Measurements from ENCODE around the gene ZFPM1.
"Not testable (repeated sequence)": the region's sequence is repeated elsewhere in the genome, so short reads cannot be mapped to it uniquely, and the experiment has no call there.

Gene ZFPM1

DNA sequence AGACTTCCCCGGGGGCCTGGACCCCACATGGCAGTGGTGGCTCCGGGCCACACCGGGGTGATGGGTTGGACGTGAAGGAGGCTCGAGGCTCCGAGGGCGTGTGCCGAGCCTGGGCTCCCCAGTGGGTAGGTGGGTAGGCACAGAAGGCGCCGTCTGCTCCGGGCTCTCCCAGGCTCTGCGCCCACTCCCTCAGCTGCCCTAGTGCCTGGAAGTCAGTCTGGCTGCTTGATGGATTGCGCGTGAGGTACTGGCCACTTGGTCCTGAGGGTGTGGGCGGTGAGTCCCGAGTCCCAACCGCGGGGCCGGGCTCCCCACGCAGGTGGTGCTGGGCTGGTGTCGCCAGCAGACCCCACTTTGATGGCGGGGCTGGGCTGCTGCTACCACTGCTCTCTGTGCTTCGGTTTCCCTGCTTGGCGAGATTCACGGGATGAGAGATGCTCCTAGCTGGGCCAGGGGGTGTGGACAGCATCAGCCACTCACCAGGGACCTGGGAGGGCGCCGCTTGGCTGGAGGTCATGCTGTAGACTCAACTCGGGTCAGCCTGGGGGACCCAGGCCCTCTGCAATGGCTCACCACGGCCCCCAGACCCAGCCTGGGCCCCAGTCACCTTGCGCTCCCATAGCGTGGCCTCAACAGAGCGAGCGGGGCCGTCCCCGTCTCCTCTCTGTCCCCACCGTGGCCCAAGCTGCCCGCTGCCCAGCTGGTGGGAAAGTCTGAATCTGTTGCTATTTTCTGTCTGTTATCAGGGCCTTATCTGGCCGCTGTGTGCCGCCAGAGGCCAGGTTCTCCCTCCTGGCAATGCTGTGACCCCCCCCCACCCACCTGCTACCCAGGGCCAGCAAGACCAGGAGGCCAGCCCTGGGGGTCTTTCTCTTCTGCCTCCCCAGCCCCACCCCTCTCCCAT, 26.1 kb downstream of the ZFPM1 start:
- no peak for DNase-seq (ENCODE audit: low read depth in 2 of 2)

DNA sequence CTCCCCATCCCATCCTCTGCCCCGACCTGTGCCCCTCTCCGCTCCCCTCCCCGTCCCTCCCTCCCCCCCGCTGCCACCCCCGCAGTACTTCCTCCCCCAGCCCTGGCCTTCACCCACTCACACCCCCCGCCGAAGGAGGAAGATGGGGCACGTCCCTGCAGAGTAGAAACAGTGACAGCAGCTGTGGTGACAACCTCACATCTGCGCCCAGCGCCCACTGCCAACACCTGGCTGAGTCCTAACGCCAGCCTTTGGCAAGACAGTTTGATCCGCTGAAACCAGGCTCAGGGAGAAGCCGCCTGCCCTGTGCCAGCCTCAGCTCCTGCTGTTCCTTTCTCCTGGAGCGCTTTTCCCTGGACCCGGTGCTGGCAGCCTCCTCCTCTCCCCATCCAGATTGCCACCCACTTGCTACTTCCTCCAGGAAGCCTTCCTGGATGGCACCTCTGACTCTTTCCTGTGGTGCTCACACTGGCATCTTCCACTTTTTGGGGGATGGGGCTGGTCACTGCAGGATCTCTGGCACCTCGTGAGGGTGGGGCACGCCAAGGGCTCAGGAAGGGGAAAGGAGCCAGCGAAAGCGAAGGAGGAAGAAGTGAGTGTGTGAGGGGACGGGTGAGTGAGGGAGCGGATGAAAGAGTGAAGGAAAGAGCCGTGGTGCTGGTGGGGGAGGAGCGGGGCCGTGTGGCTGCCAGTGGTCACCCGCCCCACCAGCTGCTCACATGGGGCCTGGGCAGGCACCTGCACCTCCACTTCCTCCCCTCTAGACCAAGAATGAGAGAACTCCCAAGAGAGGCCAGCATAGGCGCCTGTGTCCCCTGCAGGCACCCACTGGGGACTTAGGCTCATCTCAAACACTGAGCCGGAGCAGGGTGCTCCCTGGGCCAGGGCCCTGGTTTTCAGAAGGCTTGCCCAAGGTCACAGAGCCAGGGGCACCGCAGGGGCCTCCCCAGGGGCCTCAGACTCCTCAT, 27.0 kb downstream of the ZFPM1 start:
- no peak for DNase-seq (ENCODE audit: low read depth in 2 of 2)

DNA sequence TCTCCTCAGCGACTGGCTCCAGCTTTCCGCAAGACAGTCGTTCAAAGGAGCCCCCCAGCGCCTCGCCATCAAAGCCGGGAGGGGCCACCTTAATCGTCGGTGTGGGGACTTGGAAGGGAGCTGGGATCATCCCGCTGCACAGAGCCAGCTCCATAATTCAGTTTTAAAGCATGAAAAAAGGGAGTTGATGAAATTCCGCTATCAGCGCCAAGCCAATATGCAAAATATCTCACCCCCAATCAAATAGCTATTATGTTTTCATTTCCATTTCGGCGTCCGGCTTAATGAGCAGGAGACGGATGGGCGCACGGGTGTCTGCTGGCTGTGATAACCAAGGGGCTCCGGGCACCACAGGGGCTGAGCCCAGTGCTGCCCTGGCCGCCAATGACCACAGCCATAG, 27.7 kb downstream of the ZFPM1 start:
- DNase-seq (ENCODE audit: low read depth in 2 of 2): no peak

DNA sequence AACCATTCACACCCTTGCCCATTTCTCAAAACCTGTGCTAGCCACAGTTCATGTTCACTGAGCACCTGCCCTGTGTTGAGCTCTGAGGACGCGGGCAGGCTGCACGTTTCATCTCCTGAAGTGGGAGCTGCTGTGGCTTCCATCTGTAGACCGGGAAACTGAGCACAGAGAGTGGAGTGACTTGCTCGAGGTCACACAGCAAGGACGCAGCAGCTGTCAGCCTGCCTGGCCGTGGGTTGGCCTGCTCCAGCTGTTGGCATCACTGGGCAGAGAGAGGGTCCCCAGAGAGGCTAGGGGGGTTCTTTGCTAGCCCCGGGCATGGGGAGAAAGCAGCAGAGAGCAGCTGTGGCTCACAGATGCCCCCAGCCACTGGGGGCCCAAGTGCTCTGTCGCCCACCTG, 28.8 kb downstream of the ZFPM1 start:
- DNase-seq (ENCODE audit: low read depth in 2 of 2): no peak

DNA sequence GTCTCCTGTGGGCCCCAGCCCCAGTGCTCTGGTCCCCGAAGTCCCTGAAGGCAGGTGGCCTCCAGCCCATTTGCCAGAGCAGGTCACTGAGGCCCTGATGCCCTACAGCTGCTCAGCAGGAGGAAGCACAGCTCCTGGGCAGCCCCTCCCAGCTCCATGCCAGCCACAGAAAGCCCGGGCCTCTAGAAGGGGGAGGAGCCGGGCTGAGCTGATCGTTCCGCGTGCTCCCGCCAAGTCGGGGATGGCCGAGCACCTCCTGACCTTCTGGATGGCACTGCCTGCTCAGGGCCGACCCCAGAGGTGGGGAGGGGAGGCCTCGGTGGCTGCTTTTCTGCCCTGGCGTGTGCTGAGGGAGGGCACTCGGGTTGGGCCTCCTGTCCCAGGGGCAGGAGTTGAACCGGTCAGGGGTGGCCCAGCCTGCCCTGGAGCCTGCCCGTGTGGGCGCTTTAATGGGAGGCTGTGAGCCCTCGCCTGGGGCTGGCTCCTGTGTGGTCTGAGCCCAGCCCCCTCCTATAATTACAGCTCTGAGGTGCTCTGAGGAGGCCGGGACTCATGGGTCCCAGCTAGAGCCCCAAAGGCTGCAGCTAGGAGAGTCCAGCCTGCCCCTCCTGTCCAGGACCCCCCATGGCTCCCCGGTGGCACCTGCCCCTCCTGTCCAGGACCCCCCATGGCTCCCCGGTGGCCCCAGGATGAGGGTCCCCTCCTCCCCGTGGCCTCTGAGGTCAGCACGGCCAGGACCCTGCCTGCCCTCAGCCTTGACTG, 29.7 kb downstream of the ZFPM1 start:
- no peak for DNase-seq (ENCODE audit: low read depth in 2 of 2)

DNA sequence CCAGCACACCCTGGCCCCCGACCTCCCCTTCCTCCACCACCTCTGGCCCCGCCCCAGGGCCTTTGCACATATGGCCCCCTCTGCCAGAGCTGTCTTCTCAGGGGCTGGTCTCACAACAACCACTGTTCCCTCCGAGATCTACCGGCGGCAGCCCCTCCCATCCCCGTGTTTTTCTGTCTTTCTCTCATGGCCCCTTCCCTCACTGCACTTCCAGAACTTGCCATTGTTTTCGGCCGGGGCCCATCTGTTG, 30.2 kb downstream of the ZFPM1 start:
- DNase-seq (ENCODE audit: low read depth in 2 of 2): no peak

DNA sequence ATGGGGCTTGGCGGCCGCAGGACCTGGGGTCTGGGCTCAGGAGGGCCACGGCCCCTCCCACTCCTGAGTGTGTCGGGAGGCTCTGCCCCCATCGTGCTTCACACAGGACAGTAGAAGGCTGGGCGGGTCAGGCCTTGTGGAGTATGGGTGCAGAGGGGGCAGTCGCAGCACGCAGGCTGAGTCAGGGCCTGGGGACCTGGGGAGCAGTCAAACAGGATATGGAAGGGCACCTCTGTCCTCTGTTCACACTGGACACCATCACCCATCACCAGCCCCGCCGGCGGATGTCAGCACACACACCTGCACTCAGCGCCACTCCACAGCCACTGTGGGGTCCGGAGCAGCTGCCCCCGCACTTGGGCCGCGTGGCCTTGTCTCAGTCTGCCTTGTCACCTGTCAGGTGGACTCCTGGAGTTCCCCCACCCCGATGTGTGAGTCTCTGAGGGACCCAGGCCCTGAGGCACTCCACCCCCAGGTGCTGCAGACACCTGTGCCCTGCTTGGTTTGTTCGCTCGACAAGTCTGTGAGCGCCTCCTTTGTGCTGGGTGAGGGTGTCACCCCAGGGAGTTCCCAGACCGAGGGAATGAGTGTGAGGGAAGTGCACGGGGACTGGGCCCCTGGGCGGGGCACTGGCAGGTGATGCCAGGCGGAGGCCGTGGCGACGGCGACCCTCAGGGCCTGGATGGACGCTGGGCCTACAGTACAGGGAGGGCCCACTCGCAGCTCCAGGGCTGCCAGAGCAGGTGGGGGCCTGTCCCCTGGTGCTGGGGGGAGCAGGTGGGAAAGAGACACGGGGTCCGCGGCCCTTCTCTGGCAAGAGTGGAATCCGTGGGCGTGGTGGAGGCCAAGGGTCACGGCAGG, 31.7 kb downstream of the ZFPM1 start:
- no peak for DNase-seq (ENCODE audit: low read depth in 2 of 2)

DNA sequence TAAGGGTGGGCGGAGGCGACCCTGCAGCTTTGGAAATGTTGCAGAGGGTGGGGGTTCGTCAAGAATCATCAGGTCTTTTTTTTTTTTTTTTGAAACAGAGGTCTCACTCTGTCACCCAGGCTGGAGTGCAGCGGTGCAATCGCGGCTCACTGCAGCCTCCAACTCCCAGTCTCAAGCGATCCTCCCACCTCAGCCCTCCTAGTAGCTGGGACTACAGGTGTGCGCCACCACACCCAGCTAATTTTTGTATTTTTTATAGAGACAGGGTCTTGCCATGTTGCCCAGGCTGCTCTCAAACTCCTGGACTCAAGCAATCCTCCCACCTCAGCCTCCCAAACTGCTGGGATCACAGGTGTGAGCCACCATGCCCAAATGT, 32.3 kb downstream of the ZFPM1 start:
- not testable (repeated sequence) for DNase-seq (ENCODE audit: low read depth in 2 of 2)

DNA sequence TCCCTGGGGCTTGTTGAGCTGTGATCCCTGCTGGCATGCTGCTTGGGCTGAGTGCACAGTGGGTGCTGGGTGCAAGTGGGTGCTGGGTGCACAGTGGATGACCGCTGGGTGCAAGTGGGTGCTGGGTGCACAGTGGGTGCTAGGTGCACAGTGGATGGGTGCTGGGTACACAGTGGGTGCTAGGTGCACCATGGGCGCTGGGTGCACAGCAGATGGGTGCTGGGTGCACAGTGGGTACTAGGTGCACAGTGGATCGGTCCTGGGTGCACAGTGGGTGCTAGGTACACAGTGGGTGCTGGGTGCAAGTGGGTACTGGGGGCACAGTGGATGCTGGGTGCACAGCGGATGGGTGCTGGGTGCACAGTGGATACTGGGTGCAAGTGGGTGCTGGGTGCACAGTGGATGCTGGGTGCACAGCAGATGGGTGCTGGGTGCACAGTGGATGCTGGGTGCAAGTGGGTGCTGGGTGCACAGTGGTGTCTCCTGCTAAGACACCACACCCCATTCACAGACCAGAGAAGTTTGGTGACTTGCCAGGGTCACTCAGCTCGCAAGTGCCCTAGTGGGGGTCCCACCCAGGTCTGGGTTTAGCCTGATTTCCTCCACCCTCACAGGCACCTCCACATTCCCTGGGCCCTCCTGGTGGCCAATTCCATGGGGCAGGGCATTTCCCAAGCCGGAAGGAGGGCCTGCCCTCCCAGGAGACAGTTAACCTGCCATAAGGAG, 33.5 kb downstream of the ZFPM1 start:
- no peak for DNase-seq (ENCODE audit: low read depth in 2 of 2)

DNA sequence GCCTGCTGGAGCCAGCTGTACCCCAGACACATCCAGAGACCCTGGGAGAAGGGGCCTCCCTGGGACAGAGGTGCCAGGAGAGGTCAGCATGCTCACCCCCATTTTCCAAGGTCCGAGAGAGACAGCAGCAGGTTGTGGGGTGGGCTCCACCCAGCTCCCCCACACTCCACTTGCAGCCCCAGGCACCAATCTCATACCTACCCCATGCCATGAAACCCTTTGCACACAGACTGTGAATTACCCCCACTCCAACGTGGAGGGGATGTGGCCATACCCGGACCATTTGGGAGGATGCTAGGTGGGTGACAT, 34.0 kb downstream of the ZFPM1 start:
- DNase-seq (ENCODE audit: low read depth in 2 of 2): no peak

DNA sequence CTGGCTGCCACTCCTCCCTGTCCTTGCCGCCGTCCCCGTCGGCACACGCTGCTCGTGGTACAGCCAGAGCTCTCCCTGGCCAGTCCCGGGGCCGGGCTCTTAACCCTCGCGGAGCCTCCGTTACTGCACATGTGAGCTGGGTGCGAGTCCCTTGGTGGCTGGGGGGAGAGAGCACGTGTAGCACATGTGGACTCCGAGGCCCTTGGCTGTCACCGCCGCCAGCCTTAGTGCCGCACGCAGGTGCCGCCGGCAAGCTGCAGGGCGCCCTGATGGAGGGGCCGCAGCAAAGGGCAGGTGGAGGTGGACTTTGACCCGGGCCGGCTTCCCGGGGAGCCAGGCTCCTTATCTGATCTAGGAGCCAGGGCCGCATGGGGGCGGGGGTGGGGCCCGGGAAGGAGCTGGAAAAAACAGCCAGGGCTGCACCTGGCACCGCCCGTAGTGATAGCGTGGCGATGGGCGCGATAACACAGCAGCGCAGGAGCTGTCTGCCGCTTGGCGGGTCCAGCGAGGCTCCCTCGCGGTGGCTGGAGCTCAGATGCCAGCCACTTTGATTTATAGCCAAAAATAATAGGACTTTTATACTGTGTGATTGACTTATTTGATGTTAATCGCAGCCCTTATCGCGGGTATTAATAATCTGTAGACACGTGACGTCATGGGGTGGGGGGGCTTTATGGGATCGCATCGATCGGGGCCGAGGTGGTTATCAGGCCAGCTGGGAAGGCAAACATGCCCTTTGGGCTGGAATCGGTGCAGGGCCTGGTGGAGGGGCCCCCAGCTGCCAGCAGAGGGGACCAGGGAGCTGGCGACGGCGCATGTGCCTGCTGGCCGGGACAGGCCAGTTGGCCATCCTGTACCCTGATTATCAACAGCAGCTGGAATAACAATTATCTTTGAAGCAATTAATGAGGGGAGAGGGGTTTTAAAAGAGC, 35.1 kb downstream of the ZFPM1 start:
- no peak for DNase-seq (ENCODE audit: low read depth in 2 of 2)

DNA sequence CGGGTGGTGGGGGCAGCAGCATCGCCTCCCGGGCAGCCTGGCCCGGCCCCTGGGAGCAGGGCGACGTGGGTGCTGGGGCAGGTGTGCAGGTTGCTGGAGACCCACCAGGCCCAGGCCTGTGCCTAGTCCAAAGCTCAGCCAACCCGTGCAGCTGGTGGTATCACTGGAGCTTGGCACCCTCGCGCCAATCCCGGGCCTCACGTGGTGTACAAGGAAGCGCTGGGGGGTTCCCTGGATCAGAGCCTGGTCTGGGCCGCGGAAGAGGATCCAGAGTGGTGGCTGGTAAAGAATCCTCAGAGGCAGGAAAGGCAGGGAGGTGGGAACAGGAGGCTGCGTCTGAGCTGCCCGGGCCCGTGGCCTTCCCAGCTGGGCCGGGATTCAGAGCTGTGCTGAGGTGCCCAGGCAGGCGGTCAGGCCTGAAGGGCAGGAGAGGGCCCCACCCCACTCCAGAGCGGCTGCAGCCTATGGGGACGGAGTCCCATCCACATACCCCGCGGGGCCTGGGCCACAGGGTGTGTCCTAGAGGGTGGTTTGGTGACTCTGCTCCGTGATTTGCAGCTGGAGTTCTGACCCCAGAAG, 36.2 kb downstream of the ZFPM1 start:
- DNase-seq (ENCODE audit: low read depth in 2 of 2): no peak

DNA sequence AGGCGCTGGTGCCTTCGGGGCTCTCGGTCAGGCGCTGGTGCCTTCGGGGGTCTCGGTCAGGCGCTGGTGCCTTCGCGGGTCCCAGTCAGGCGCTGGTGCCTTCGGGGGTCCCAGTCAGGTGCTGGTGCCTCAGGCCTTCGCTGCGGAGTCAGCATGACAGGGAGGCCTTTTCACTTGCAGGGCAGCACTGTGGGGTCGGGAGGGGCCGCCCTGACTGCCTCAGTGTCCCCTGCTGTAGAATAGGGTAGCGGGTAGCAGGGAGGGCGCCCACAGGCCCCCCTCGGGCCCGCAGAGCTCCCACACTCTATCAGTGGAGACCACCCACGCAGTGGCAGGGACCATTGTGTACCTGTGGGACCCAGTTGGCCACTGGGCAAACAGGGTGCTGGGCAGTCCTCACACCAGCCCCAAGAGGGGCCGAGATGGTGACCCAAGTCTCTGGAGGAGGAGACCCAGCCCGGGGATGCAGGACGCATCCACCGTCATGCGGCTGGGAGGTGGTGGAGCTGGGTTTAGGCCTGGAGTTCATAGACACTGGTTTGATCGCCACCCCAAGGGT, 38.0 kb downstream of the ZFPM1 start:
- DNase-seq (ENCODE audit: low read depth in 2 of 2): no peak

DNA sequence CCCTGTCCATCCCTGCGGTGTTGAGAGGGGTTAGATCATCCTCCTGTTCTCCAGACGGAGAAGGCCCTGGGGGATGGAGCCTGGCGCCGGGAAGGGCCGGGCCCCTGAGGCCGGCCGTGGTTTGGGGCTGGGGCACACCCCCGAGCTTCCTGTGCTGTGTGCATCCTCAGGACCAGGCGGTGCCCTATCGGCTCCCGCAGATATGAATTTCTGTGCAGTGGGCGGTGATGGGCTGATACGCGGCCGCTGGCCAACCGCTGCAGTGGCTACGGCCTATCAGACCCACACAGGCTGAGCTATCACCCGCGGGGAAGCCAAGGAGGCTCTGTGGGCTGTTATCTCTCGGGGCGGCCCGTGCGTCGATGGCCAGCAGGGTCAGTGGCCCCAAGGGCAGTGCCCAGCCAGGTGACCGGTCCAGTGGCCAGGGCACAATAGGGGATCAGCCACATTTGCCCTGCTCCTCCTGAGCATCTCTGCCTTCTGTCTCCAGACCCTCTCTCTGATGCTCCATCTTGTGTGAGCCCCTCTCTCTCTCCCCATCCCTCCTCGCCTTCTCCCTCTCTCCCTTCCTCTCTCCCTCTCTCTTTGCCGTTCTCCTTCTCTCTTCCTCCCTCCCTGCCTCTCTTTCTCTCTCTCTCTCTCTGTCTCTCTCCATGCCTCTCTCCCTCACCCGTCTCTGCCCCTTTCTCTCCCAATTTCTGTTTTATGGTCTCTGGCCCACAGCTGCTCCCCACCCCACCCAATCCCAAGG, 38.7 kb downstream of the ZFPM1 start:
- no peak for DNase-seq (ENCODE audit: low read depth in 2 of 2)

DNA sequence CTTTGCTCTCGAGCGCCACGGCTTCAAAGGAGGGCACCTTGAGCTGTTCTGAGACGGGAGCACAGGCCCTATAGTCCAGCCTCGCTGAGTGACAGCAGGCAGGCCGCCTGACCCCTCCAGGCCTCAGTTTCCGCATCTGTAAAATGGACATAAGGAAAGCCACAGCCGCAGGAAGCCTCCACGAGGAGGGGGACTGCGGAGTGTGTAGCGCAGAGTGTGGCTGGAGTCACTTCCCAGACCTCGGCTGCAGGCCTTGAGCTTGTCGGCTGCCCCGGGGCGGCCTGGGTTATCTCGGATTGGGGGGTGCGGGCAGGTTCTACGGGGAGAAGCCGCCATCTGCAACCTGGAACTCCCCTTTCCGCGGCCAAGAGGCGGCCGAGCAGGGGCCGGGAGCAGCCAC, 40.8 kb downstream of the ZFPM1 start:
- no peak for DNase-seq (ENCODE audit: low read depth in 2 of 2)

DNA sequence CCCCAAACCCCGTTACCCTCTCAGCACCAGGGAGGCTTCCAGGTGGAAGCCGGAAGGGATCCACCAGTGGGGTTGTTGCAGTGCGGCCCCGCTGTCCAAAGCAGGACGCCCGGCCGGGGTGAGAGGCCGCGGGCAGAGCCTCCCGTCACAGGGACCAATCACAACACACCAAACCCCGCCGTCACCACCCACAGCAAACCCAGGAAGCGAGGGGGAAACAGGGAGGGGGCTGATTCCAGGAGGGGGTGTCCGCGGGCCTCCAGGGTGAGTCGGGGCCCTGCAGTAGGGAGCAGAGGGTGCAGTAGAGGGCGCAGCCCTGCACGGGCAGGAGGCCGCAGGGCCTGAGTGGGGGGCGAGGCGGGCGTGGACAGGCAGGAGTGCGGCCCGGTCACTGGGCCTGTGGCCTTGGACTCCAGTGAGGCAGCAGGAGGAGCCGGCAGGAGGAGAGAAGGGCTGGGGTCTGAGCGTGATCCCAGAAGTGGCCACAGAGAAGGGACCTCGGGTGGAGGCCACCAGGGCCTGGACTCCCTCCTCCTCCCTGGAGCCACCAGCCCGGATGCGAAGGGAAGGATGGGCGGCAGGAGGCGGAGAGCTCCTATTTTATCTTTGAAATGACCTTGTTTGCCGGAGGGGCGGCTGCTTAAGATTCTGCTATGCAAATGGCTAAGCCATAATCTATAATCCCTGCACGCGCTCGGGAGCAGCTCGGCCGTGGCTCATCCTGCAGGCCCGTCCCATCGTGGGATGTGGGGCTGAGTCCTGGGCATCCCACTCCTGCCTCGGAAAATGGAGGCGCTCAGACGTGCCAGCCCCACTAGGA, 41.5 kb downstream of the ZFPM1 start:
- DNase-seq (ENCODE audit: low read depth in 2 of 2): no peak

DNA sequence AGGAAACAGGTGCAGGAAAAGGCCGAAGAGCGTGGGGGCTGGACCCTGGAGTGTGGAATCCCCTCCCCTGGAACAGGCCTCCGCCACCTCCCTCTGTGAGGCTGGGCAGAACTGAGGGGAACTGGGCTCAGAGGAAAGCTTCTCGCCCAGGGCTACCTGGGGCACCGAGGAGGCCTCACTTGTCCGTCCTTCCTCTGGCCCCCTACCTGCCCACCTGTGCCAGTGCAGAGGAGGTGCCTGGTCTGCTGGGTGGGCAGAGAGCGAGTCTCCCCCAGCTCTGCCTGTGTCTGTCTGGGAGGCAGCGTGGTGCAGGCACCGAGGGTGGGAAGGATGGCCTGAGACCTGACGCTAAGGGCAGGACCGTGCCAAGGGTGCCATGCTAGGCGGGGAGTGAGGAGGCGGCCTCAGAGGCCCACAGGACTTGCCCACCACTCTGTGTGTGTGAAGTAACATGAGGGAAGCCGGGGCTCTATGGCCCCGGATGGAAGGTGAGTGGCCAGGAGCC, 42.2 kb downstream of the ZFPM1 start:
- DNase-seq (ENCODE audit: low read depth in 2 of 2): no peak
